ENCODE data around the gene ATXN1.

Gene ATXN1

GRCh38 chr6:16782278-16782677, 21.0 kb upstream of the ATXN1 start:
- no peak for DNase-seq

- DNase-seq = no peak
Measured at GRCh38 chr6:16781348-16782169, 20.3 kb upstream of the ATXN1 start.

GRCh38 chr6:16778521-16778920, 17.3 kb upstream of the ATXN1 start:
- DNase-seq = no peak

- DNase-seq = no peak
Measured at GRCh38 chr6:16777794-16778193, 16.5 kb upstream of the ATXN1 start.

- no peak for DNase-seq
Measured at GRCh38 chr6:16776394-16777017, 15.2 kb upstream of the ATXN1 start.

- no peak for DNase-seq
Measured at GRCh38 chr6:16774437-16774836, 13.2 kb upstream of the ATXN1 start.

- no peak for DNase-seq
Measured at GRCh38 chr6:16773362-16773761, 12.1 kb upstream of the ATXN1 start.

GRCh38 chr6:16770701-16771569, 9.7 kb upstream of the ATXN1 start:
- DNase-seq = peak; percentile 22 to 55

GRCh38 chr6:16769986-16770376, 8.7 kb upstream of the ATXN1 start:
- no peak for DNase-seq

- DNase-seq = no peak
Measured at GRCh38 chr6:16769131-16769985, 8.1 kb upstream of the ATXN1 start.

GRCh38 chr6:16768477-16768830, 7.2 kb upstream of the ATXN1 start:
- no peak for DNase-seq

GRCh38 chr6:16767765-16768476, 6.7 kb upstream of the ATXN1 start:
- no peak for DNase-seq

GRCh38 chr6:16766836-16767745, 5.8 kb upstream of the ATXN1 start:
- DNase-seq = no peak

- DNase-seq = no peak
Measured at GRCh38 chr6:16766043-16766536, 4.8 kb upstream of the ATXN1 start.

- no peak for DNase-seq
Measured at GRCh38 chr6:16765235-16765634, 4.0 kb upstream of the ATXN1 start.

GRCh38 chr6:16764188-16764950, 3.1 kb upstream of the ATXN1 start:
- DNase-seq = no peak

- DNase-seq = peak in 1 of 2 experiments; percentile 35
Measured at GRCh38 chr6:16762550-16763477, 1.6 kb upstream of the ATXN1 start.

GRCh38 chr6:16762268-16762549, 949 bp upstream of the ATXN1 start:
- DNase-seq = no peak

Measured in SHP77 (cell line).